ENCODE measurements around the gene MTPN. TPM values are rescaled to one million over a fixed set of nuclear protein-coding genes. Genes with fewer than 3 reads are reported as not detected.

The MTPN gene
- total RNA-seq, 1 donor from 2014 or later, result 128 TPM

DNA sequence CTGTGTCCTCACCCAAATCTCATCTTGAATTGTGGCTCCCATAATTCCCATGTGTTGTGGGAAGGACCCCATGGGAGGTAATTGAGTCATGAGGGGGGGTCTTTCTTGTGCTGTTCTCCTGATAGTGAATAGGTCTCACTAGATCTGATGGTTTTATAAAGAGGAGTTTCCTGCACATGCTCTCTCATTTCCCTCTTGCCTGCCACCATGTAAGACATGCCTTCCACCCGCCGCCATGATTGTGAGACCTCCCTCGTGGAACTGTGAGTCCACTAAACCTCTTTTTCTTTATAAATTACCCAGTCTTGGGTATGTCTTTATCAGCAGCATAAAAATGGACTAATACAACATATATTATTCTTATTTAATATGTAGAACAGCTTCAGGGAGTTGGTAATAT, 29.0 kb upstream of the MTPN start:
- no peak for DNase-seq (ENCODE audit: low read depth)
- Histone ChIP-seq H3K36me3 (ENCODE audit: control insufficient read depth, insufficient read depth, low read length) (no peaks in the 10 kb centered on the region), H3K27me3 (ENCODE audit: control insufficient read depth, insufficient read depth, low read length) (no peaks in the 10 kb centered on the region), H3K4me3 (ENCODE audit: low read depth, low read length) (no peak overlapping the region)
- TF ChIP-seq, protein P1, sequence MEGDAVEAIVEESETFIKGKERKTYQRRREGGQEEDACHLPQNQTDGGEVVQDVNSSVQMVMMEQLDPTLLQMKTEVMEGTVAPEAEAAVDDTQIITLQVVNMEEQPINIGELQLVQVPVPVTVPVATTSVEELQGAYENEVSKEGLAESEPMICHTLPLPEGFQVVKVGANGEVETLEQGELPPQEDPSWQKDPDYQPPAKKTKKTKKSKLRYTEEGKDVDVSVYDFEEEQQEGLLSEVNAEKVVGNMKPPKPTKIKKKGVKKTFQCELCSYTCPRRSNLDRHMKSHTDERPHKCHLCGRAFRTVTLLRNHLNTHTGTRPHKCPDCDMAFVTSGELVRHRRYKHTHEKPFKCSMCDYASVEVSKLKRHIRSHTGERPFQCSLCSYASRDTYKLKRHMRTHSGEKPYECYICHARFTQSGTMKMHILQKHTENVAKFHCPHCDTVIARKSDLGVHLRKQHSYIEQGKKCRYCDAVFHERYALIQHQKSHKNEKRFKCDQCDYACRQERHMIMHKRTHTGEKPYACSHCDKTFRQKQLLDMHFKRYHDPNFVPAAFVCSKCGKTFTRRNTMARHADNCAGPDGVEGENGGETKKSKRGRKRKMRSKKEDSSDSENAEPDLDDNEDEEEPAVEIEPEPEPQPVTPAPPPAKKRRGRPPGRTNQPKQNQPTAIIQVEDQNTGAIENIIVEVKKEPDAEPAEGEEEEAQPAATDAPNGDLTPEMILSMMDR (IDR thresholded peaks at IDR 0.05; ENCODE audit: insufficient read depth, low read length, poor library complexity, severe bottlenecking), result no peak

GRCh38 chr7:136004083-136004482, 26.9 kb upstream of the MTPN start:
- no peaks in the 10 kb centered on the region for H3K27me3 ChIP-seq (ENCODE audit: control insufficient read depth, insufficient read depth, low read length)
- H3K4me3 ChIP-seq (ENCODE audit: low read depth, low read length), result no peak overlapping the region
- H3K36me3 ChIP-seq (ENCODE audit: control insufficient read depth, insufficient read depth, low read length), result no peaks in the 10 kb centered on the region
- no peak for DNase-seq (ENCODE audit: low read depth)
- TF ChIP-seq, protein P1 (IDR thresholded peaks at IDR 0.05; ENCODE audit: insufficient read depth, low read length, poor library complexity, severe bottlenecking), result no peak

- TF ChIP-seq, protein P1 (IDR thresholded peaks at IDR 0.05; ENCODE audit: insufficient read depth, low read length, poor library complexity, severe bottlenecking), result no peak
- no peak overlapping the region for H3K4me3 ChIP-seq (ENCODE audit: low read depth, low read length)
- no peak for DNase-seq (ENCODE audit: low read depth)
- no peaks in the 10 kb centered on the region for H3K36me3 ChIP-seq (ENCODE audit: control insufficient read depth, insufficient read depth, low read length)
- H3K27me3 ChIP-seq (ENCODE audit: control insufficient read depth, insufficient read depth, low read length), result no peaks in the 10 kb centered on the region
Observed at GRCh38 chr7:136002802-136003201, 25.6 kb upstream of the MTPN start.

GRCh38 chr7:136000288-136000913, 23.2 kb upstream of the MTPN start:
- Histone ChIP-seq H3K36me3 (ENCODE audit: control insufficient read depth, insufficient read depth, low read length) (no peaks in the 10 kb centered on the region), H3K27me3 (ENCODE audit: control insufficient read depth, insufficient read depth, low read length) (no peaks in the 10 kb centered on the region), H3K4me3 (ENCODE audit: low read depth, low read length) (no peak overlapping the region)
- DNase-seq (ENCODE audit: low read depth), result no peak
- TF ChIP-seq, protein P1 (IDR thresholded peaks at IDR 0.05; ENCODE audit: insufficient read depth, low read length, poor library complexity, severe bottlenecking), result no peak

GRCh38 chr7:135998081-135998480, 20.9 kb upstream of the MTPN start:
- TF ChIP-seq, protein P1 (IDR thresholded peaks at IDR 0.05; ENCODE audit: insufficient read depth, low read length, poor library complexity, severe bottlenecking), result no peak
- Histone ChIP-seq H3K36me3 (ENCODE audit: control insufficient read depth, insufficient read depth, low read length) (no peaks in the 10 kb centered on the region), H3K4me3 (ENCODE audit: low read depth, low read length) (no peak overlapping the region), H3K27me3 (ENCODE audit: control insufficient read depth, insufficient read depth, low read length) (no peaks in the 10 kb centered on the region)
- no peak for DNase-seq (ENCODE audit: low read depth)

DNA sequence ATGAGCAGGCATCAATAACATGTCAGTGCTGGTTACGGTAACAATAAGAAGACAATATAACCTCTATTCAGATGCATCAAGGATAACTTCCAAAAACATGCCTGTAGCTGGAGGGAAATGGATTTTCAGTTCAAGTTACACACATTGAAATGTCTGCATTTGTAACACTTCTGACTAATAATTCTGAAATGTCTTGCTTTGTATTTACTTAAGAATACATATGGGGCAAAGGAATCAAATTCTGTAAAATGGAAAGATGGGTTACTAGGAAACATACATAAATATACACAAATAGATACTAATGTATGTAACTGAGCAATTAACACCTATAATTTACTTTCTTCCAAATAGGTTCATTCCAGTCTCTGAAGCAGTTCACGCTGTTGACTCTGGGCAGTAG, 18.6 kb upstream of the MTPN start:
- TF ChIP-seq, protein P1 (IDR thresholded peaks at IDR 0.05; ENCODE audit: insufficient read depth, low read length, poor library complexity, severe bottlenecking), result no peak

More for the DNA sequence above, 18.6 kb upstream of the MTPN start:
- Histone ChIP-seq H3K27me3 (ENCODE audit: control insufficient read depth, insufficient read depth, low read length) (no peaks in the 10 kb centered on the region), H3K36me3 (ENCODE audit: control insufficient read depth, insufficient read depth, low read length) (no peaks in the 10 kb centered on the region), H3K4me3 (ENCODE audit: low read depth, low read length) (no peak overlapping the region)
- DNase-seq (ENCODE audit: low read depth), result no peak

All from kidney epithelial cell (primary cell).